Measurements from ENCODE around the gene TRIM44. TPM values are rescaled to one million over a fixed set of nuclear protein-coding genes. Genes with fewer than 3 reads are reported as not detected.

TRIM44 gene
- total and polyA plus RNA-seq, 10 of the 15 experiments (the other 5 are each of a cell fraction or from before 2014, with no cell fraction given) = 6.7 to 93.0 (median 27.6) TPM

- FAIRE-seq = no peak
- Histone ChIP-seq H3K9me3 (replicated peaks; ENCODE audit: control insufficient read depth, insufficient read depth, low read length) (no peaks in the 10 kb centered on the region), H3K9ac (ENCODE audit: control insufficient read depth, insufficient read depth, low read length) (no peak overlapping the region), H4K20me1 (ENCODE audit: control insufficient read depth, insufficient read depth) (no peaks in the 10 kb centered on the region), H3K4me2 (ENCODE audit: control insufficient read depth, insufficient read depth) (no peak overlapping the region), H3K4me3 (no peak overlapping the region), H3K79me2 (ENCODE audit: control insufficient read depth, insufficient read depth, low read length) (no peaks in the 10 kb centered on the region), H3K27ac (ENCODE audit: control insufficient read depth, insufficient read depth) (no peak overlapping the region), H2AFZ (ENCODE audit: control insufficient read depth, low read depth, low read length) (no peak overlapping the region), H3K27me3 (replicated peaks in 1 of 2; ENCODE audit: control insufficient read depth in 2 of 2, insufficient read depth in 2 of 2, low read length in 1 of 2) (peaks cover 0 to 4% of the 10 kb centered on the region in 2 experiments; a peak in 1 of 4 replicates), H3K4me1 (ENCODE audit: control insufficient read depth, insufficient read depth, low read length) (no peaks in the 10 kb centered on the region), H3K36me3 (ENCODE audit: control insufficient read depth in 2 of 2, insufficient read depth in 2 of 2, low read length in 1 of 2) (no peaks in the 10 kb centered on the region)
- in situ Hi-C loops (cut with MboI) (no loop called here), intact Hi-C loops (cut with micrococcal nuclease; ENCODE audit: unreplicated experiment) (no loop called here)
- RAD21 ChIA-PET (ENCODE audit: unreplicated experiment) = no interaction called here
- BruUV-seq (replicated peaks) = no TSS peak
- POLR2A ChIA-PET = no interaction called here
- no peak for ATAC-seq
- CTCF ChIA-PET = no interaction called here
- 50% methylated on average over 4 of the region's 4 CpGs for WGBS (ENCODE audit: insufficient coverage, insufficient replicate concordance, low lambda C conversion rate, missing lambda C conversion rate)
- no peak for DNase-seq (ENCODE audit: low read depth, low spot score)
- no peak for TF ChIP-seq RCOR1 (conservative IDR thresholded peaks at IDR 0.05; ENCODE audit: low read depth, low read length)
- no peak for TF ChIP-seq BCL3 (IDR thresholded peaks at IDR 0.05; ENCODE audit: borderline replicate concordance, insufficient read depth, low read depth, low read length, poor library complexity, severe bottlenecking)
- TF ChIP-seq RBBP5 (conservative IDR thresholded peaks at IDR 0.05) = no peak
- no peak for TF ChIP-seq SREBF1 (IDR thresholded peaks at IDR 0.05; ENCODE audit: low read length)
- TF ChIP-seq SPI1 (IDR thresholded peaks at IDR 0.05; ENCODE audit: borderline replicate concordance, insufficient read depth, low read depth, low read length) = no peak
- no peak for TF ChIP-seq CREB1 (IDR thresholded peaks at IDR 0.05; ENCODE audit: low read depth)
- SMC1A ChIA-PET (ENCODE audit: uncharacterized antibody, unreplicated experiment) = no interaction called here
Observed at GRCh38 chr11:35650467-35650866, 12.1 kb upstream of the TRIM44 start.

GRCh38 chr11:35651263-35651662 lies 11.3 kb upstream of the TRIM44 start:
- RAD21 ChIA-PET (ENCODE audit: unreplicated experiment) = no interaction called here
- Histone ChIP-seq H2AFZ (ENCODE audit: control insufficient read depth, low read depth, low read length) (no peak overlapping the region), H3K4me3 (no peak overlapping the region), H3K27ac (ENCODE audit: control insufficient read depth, insufficient read depth) (no peak overlapping the region), H3K9ac (ENCODE audit: control insufficient read depth, insufficient read depth, low read length) (no peak overlapping the region), H3K9me3 (replicated peaks; ENCODE audit: control insufficient read depth, insufficient read depth, low read length) (no peaks in the 10 kb centered on the region), H3K4me1 (ENCODE audit: control insufficient read depth, insufficient read depth, low read length) (no peaks in the 10 kb centered on the region), H3K27me3 (replicated peaks in 1 of 2; ENCODE audit: control insufficient read depth in 2 of 2, insufficient read depth in 2 of 2, low read length in 1 of 2) (peaks cover 0 to 4% of the 10 kb centered on the region in 2 experiments; a peak in 1 of 4 replicates), H3K79me2 (ENCODE audit: control insufficient read depth, insufficient read depth, low read length) (no peaks in the 10 kb centered on the region), H3K4me2 (ENCODE audit: control insufficient read depth, insufficient read depth) (no peak overlapping the region), H3K36me3 (ENCODE audit: control insufficient read depth in 2 of 2, insufficient read depth in 2 of 2, low read length in 1 of 2) (no peaks in the 10 kb centered on the region), H4K20me1 (ENCODE audit: control insufficient read depth, insufficient read depth) (no peaks in the 10 kb centered on the region)
- DNase-seq (ENCODE audit: low read depth, low spot score) (no peak), ATAC-seq (no peak), FAIRE-seq (no peak)
- no TSS peak for BruUV-seq (replicated peaks)
- CTCF ChIA-PET = no interaction called here
- SMC1A ChIA-PET (ENCODE audit: uncharacterized antibody, unreplicated experiment) = no interaction called here
- POLR2A ChIA-PET = no interaction called here
- intact Hi-C loops (cut with micrococcal nuclease; ENCODE audit: unreplicated experiment) = no loop called here
- in situ Hi-C loops (cut with MboI) = no loop called here
- WGBS (ENCODE audit: insufficient coverage, insufficient replicate concordance, low lambda C conversion rate, missing lambda C conversion rate) = 65% methylated on average over 3 of the region's 3 CpGs
- TF ChIP-seq BCLAF1 (IDR thresholded peaks at IDR 0.05) = no peak
- no peak for TF ChIP-seq SUZ12 (IDR thresholded peaks at IDR 0.05; ENCODE audit: unreplicated experiment)
- no peak for TF ChIP-seq MEF2B (IDR thresholded peaks at IDR 0.05; ENCODE audit: partially characterized antibody, poor library complexity, severe bottlenecking)
- no peak for TF ChIP-seq USF1 (IDR thresholded peaks at IDR 0.05; ENCODE audit: borderline replicate concordance, extremely low read length, insufficient read depth, low read depth, low read length)
- no peak for TF ChIP-seq PAX8 (IDR thresholded peaks at IDR 0.05)
- TF ChIP-seq TCF7 (IDR thresholded peaks at IDR 0.05; ENCODE audit: borderline replicate concordance) = no peak
- TF ChIP-seq CBX5 (IDR thresholded peaks at IDR 0.05; ENCODE audit: low read depth) = no peak
- no peak for TF ChIP-seq RFX5 (IDR thresholded peaks at IDR 0.05; ENCODE audit: low read depth, low read length)
